ENCODE measurements around the gene TLE1.
A peak's percentile ranks its signal among the peaks of the same experiment; 100 is the strongest.

TLE1 gene

DNA sequence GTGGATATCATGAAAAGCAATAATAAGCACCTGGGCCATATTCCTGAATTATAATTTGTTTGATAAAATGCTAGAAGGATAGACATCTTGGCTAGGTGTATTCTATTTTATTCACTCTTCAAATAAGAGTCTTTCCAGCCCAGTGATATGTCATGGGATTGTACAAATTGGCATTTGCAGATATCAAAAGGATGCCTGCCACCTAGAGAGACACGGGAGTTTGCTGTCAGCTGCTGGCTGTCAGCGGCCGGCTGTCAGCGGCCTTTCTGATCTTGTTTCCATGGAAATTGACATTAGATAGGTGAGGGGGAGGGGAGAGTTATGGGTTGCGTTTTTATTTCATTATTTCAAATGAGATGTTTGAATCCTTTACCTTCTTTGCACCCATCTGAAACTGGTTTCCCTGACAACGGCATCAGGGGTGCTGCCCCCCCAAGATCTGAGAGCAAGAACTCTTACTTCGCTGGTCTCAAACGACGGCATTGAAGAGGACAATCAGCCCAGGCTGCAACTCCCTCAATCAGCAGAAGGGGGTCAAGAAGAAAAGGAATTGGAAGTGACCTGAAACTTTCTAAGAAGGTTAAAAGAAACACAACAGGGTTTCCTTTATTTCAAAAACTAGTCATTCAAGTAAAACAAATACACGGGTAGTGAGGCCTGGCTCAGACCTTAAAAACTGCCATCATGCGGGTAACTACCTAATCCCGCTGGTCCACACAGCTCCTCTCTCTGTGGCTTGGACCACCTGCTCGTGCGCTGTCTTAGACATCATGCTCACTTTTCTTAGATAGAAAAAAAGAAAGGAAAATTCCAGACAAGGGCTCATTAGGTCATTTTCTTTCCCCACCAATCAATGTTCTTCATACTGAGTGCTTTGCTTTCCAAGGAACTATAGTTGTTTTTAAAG, 115.7 kb downstream of the TLE1 start:
- no peak for DNase-seq

DNA sequence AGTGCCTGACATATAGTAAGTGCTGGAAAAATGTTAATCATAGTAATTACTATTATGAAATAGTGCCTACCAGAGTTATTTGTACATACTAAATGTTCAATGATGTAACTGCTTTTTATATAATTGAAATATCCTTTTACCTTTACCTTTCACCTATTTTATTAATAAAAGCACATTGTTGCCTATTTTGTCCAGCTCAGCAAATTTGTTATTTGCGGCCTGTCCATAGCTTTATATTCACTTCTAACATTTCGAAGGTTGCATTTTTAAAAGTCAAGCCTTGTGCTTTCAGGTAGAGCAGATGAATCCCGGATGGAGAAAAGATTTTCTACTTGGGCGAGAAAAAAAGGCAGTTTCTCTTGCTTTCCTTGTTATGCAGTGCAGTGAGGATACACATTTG, 119.3 kb downstream of the TLE1 start:
- no peak for DNase-seq

DNA sequence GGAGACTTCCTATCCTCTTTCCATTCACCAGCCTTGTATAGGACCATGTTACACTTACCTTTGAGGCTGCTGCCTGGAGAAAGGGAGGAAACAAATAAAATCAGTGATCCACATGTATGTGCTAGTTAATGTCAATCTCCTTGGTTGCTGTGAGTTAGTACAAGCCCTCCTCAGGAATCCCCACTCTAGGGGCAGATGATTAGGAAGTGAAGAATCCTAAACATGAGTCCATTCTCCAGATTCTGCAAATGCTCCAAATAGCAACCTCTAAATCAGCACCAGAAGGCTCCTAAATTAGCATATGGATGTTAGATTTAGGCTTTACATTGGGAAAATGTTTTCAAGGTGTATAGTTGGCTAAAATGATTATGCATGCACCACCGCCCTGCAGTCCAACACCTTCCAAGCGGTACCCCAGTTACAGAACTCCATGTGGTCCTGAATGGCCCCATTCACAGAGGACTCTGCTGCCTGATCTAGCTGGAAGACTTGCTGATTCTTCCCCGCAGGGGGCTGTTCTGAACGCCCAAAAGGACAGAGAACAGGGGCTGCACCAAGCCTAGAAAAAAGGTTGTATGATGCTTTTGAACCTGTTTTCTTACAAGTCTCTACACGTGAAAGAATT, 123.2 kb downstream of the TLE1 start:
- no peak for DNase-seq

DNA sequence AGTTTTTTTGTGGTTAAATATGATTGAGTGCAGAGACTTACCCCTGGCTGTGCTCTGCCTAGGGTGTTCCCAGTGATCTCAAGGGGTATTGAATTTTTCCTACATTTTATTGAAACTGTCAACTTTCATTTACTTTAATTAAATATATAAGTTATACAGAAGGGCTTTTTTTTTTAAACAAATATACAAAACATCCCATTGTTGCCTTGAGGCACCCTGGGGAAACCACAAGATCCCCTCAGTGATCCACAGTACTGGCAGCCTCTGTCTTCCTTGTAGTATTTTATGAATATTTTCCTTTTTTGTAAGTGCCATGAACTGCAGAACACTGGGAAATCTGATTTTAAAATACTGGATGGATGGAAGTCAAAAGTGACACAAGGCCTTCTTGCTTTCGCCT, 123.7 kb downstream of the TLE1 start:
- DNase-seq: no peak

DNA sequence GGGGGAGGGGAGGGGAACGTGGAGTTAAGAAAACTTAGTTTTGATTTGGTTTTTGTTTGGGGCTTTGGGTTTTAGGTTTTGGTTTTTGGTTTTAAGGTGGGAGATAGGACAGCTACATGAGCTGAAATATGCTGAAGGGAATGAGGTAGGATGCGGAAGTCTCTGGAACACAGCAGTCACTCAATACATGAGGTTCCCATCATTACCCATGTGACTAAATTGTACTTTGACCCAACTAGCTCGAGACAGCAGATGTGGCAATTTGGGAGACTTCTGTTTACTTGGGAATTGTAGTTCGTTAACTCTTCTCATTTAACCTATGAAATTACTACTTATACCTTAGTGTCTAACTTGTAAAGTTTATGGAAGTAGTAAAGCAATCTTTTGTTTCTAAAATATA, 124.2 kb downstream of the TLE1 start:
- DNase-seq: no peak

DNA sequence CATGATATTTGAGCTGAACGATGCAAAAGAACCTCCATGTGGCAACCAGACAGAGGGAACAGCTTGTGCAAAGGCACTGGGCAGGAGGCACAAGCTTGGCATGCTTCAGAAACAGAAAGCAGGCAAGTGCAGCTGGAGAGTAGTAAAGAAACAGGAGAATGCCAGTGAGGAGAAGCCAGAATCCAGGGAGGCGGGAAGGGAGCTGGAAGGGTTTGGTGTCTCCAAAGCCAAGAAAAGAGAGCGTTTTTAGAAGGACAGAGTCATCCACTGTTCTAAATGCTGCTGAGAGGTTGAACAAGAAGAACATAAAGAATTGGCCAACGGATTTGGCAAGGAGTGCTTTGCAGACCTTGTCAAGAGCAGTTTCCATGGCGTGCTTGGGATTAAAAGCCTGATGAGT, 124.7 kb downstream of the TLE1 start:
- no peak for DNase-seq

DNA sequence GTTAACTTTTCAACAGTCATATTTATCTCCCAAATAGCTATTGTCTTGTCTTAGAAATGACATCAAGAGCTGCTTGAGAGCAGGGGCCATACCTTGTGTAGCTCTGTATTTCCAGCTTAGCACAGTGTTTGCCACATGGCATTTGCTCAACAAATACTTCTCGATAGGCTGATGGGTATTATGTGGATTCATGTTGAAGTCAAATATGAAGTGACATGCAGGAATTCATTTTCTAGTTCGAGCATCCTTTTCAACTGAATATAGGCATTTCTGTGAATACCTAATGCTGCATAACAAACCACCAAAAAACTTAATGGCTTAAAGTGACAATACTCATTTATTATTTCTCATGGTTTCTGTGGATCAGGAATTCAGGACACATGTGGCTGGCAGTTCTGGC, 125.6 kb downstream of the TLE1 start:
- no peak for DNase-seq

DNA sequence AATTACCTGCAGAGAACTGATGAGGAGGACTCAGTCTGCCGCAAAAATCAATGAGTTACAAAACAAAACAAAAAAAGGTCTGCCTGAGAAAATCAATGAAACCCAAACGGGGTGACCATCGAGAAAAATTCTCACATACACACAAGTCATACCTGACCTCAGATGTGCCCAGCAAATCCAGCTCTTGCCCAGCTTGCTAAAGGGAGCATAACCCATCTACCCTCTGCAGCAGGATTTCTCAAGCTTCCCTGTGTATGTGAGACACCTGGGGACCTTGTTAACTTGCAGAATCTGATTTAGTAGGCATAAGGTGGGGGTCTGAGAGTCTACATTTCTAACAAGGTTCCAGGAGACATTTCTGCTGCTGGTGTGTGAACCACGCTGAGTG, 126.3 kb downstream of the TLE1 start:
- no peak for DNase-seq

DNA sequence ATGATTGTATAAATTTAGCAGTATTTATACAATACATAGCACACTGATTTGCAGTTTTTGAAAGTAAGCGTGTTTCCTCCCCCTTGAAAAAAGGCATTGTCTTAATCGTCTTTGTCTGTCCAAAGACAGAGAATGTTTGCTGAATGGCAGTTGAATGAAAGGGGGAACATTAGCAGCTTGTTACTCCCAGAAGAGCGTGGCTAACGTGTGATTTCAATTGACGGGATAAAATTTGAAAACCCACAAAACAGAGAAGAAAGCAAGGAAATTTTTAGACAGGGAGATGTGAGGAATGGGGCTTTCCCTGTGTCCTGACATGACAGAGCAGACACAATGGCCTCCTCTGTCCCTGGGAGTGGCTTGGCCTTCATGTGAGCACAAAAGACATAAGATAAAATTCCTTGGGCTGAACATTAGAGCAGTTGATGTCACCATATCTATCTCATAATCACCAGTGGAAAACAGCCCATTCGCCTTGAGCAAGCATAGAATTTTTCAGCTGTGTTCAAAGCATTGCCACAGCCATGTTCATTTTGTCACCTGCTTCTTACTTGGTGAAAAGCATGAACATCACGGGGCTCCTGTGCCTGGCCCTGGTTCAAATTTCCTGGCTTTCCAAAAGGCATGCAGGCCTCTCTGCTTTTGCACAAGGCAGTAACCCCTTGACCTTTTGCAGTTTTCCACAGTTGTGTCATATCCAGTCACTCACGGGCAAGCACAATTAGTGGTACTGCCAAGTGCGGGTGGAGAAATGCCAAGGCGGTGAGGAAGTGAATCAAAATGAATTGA, 126.9 kb downstream of the TLE1 start:
- DNase-seq: peak; percentile 71

DNA sequence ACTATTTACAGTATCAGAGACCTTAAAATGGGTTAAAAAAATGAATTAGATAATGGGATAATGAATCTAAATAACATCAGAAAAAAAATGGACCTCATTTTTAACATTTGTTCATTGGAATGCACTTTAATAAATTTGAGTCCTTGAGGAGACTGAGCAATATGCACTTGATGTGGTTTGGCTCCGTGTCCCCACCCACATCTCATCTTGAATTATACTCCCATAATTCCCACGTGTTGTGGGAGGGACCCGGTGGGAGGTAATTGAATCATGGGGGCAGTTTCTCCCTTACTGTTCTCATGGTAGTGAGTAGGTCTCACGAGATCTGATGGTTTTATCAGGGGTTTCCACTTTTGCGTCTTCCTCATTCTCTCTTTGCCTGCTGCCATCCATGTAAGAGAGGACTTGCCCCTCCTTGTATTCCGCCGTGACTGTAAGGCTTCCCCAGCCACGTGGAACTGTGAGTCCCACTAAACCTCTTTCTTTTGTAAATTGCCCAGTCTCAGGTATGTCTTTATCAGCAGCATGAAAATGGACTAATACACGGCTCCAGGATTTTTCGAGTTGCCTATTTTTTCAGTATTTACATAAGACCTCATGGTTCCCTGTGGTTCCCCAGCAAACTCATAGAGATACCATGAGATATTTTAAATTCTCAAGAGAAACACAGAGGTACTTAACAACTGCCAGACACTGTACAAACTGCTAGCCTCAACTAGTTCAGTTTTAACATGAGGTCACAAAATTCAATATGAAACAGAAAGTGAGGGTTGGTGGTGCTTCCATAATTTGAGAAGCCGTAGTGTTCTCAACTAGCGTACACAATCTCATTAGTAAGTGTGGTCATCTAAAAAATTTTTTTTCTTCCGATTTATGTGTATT, 128.3 kb downstream of the TLE1 start:
- DNase-seq: peak; percentile 52

DNA sequence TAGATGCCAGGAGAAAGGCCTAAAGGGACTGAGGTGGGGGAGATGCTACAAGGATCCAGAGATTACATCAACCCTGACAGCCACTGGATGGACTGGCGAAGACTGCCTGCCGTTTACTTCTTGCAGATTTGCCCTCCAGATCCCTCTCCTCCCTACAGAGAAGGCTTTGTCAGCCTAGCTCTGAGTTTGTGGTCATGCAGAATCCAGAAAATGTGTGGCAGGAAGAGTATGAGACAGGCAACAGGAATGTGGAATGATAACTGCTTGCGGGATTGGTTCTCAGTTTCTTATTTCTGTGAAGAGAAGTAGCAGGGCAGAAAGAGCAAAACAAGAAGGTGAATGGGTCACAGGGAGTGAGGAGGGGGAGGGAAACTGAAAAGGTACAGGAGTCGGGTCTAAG, 129.6 kb downstream of the TLE1 start:
- peak; percentile 97 for DNase-seq

DNA sequence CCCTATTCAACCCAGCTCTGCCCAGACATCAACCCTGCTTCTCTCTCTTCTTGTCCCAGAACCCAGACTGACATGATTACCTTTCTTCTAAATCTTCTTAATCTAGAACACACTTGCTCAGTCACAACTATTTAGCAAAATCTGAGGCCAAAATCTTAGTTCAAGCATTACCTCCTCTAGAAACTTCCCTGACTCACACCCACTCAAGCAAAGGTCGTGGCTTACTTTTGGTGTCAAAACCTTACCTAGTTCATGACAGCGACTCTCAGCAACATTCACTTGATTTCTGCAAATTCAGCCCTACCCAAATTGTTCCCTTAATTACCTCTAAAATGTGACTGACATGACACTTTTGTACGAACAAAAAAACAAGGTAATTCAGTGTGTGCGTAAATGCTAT, 130.2 kb downstream of the TLE1 start:
- no peak for DNase-seq

DNA sequence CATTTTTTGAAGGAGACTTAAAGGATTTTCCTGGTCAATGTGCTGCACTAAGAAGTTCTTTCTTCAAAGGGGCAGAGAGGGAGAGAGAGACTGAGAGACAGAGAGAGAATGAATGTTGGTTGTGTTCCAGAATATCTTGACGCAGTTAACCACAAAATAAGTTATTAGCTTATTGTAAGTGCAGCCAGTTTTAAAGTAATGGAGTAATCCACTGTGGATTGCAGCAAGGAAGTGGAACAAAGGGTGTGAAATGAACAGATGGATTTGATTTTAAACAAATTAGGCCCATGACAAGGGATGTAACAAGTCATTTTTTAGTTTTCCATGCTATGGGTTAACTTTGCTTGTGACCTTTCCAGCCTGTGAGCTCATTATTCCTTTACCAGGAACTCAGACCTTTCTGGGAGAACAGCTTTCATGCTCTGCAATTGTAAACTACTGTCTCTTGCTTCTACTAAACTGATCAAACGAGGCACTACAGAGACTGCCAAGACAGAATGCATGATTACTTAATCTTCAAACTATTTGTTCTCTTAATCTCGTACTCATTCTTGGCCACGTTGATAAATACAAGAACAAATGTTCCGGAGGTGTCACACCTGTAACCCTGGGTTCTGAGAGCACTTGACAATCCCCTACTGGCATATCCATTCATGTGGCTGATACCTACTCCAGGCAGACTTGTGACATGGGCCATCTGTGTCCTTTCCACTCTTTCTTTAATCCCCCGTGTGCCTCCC, 131.1 kb downstream of the TLE1 start:
- DNase-seq: peak; percentile 97

DNA sequence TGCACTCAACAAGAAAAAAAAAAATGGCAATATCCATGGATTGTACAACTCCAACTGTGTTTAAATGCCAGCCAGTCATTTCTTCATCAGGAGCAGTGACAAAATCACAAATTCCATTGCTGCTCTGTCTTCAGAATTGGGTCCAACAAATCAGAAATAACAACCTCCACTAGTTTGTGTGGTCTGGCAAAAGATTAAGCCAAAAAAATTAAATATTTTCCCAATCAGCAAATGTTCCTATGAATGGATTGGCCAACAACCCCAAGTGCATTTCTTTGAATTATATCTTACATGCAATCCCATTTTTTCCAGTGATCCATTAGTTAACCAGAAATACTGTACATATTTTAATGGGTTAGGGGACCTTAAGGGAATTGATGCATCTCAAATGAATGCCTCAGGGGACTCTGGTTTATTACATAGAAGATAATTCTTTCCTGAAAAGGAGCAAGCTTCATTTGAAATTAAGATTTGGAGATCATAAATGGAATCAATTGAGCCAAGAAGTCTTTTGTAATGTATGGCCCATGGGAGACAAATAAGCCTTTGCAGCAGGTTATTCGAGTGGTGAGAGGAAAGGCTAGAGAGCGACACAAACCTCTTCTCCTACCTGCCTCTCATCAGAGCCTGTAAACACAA, 131.8 kb downstream of the TLE1 start:
- peak; percentile 87 for DNase-seq

DNA sequence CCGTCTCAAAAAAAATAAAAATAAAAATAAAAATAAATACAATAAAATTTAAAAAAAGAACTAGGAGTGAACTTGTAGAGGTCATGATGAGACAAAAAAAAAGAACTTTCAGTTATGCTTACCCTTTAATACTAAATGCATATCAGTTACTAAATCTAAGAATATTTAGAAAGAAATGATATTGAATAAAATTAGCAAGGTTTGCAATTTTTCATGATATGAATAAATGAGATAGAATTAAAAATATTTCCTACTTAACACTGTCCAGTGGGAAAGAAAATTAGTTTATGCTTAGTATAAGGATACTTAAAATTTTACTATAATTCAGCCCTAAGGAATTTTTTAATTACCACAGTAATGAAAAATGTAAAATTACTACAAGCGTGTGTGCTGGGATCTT, 132.4 kb downstream of the TLE1 start:
- DNase-seq: no peak

DNA sequence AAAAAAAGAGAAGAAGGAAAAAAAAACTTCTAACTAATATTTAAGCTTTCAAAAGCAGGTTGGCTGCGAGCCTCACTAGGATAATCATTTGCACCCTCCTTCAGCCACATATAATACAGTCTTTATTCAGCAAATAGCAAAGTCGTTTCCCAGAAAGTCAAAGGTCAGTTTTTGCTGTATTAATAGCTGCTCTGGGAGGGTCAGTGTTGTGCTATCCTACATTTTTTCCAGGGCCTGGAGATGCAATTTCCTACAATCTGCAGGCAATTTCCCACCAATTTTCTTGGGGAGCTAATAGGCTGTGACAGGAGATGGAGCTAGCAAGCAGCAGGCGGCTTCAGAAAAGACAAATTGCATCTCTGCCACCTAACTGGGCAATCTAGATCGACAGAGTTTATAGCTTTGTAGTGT, 136.8 kb downstream of the TLE1 start:
- DNase-seq: no peak

DNA sequence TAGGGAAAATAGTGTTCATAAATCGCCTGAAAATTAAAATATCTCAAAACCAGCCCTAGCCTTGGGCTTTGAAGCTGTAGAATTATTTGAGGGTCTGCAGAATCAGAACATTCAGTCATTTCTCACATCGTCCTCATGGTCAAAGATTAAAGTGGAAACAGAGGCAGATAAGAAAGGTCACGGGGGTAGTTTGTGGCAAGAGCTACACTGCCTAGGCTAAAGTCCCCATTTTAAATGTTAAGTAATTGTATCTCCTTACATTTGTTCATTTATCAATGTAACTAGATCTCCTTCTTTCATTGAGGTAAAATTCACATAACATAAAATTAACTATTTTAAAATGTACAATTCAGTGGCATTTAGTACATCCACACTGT, 139.2 kb downstream of the TLE1 start:
- DNase-seq: no peak

DNA sequence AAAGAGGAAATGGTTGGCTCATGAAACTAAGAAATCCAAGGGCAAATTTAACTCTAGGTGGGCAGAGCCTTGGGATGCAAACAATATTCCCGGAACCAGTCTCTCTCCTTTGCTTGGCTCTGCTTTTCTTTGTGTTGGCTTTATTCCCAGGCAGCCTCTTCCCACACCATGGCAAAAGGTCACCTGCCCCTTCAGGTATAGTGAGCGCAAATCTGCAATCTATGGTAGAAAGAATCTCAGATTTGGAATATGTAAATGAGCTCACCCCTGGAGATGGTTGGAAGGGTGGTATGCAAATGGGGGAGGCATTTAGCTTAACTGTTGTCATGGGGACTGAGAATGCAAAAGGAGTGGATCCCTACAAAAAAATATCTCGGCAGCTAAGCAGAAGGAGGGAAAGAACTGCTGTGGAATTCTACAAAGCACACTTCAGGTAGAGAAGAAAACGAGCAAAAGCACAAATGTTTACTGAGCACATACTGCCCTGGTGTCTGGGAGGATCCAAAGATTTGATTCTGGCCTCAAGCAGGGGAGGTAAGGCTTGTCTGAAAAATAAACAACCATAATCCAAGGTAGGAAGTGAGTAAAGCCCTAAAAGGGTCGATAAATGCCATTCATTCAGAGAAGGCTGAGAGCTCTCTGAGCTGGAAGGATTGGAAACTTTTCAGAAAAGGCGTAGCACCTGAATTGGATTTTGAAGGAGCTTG, 139.7 kb downstream of the TLE1 start:
- no peak for DNase-seq

DNA sequence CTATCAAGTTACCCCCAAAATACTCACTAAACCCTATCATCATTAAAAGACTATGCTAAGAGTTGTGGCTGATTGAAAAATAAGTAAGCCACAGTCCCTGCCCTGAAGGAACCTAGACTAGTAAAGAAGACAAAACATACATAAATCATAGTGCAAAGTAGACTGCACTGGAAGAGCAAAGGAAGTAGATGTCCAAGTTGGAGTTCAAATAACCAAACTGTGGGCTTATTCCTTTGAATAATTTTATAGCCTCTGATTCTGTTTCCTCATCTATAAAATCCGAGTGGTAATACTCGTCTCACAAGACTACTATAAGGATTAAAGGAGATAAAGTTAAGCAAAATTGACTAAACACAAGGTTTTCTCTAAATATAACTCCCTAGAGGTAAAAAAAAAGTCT, 140.4 kb downstream of the TLE1 start:
- no peak for DNase-seq

DNA sequence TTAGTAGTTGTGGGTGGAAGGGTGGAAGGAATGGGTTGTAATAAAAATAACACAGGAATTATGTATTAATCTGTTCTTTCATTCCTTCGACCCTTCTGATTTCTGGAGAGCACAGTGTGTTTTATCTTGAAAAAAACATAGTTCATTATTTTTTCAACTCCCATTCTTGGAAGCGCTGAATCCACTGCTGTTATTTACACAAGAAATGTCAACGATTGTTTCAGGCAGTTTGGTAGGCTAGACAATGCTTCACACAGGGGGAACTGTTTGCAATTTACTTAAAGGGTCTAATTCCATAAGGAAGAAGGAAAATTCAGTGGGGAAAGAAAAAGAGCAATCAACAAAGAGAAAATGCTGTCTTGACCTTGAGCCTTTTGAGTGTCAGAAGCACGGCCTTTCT, 142.9 kb downstream of the TLE1 start:
- DNase-seq: no peak

DNA sequence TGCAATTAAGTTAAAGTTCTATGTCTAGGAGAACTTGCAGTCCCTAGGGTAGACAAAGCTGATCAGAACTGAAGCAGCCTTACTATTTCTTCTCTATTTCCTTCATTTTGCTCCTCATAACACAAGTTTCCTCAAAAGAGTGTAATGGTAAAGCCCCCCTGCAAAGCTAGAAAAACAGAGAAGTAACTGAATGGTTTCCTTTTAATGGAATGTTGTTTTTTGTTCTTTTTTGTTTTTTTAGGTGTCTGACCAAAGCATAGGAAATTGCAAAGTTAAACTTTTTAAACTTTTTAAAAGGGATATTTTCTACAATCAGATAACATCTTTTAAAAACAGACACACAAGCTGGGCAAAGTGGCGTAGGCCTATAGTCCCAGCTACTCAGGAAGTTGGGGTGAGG, 145.7 kb downstream of the TLE1 start:
- no peak for DNase-seq

Measured in fibroblast of skin of right quadriceps (primary cell).